ENCODE measurements around the gene SGO2.

SGO2 gene, protein sequence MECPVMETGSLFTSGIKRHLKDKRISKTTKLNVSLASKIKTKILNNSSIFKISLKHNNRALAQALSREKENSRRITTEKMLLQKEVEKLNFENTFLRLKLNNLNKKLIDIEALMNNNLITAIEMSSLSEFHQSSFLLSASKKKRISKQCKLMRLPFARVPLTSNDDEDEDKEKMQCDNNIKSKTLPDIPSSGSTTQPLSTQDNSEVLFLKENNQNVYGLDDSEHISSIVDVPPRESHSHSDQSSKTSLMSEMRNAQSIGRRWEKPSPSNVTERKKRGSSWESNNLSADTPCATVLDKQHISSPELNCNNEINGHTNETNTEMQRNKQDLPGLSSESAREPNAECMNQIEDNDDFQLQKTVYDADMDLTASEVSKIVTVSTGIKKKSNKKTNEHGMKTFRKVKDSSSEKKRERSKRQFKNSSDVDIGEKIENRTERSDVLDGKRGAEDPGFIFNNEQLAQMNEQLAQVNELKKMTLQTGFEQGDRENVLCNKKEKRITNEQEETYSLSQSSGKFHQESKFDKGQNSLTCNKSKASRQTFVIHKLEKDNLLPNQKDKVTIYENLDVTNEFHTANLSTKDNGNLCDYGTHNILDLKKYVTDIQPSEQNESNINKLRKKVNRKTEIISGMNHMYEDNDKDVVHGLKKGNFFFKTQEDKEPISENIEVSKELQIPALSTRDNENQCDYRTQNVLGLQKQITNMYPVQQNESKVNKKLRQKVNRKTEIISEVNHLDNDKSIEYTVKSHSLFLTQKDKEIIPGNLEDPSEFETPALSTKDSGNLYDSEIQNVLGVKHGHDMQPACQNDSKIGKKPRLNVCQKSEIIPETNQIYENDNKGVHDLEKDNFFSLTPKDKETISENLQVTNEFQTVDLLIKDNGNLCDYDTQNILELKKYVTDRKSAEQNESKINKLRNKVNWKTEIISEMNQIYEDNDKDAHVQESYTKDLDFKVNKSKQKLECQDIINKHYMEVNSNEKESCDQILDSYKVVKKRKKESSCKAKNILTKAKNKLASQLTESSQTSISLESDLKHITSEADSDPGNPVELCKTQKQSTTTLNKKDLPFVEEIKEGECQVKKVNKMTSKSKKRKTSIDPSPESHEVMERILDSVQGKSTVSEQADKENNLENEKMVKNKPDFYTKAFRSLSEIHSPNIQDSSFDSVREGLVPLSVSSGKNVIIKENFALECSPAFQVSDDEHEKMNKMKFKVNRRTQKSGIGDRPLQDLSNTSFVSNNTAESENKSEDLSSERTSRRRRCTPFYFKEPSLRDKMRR

DNA sequence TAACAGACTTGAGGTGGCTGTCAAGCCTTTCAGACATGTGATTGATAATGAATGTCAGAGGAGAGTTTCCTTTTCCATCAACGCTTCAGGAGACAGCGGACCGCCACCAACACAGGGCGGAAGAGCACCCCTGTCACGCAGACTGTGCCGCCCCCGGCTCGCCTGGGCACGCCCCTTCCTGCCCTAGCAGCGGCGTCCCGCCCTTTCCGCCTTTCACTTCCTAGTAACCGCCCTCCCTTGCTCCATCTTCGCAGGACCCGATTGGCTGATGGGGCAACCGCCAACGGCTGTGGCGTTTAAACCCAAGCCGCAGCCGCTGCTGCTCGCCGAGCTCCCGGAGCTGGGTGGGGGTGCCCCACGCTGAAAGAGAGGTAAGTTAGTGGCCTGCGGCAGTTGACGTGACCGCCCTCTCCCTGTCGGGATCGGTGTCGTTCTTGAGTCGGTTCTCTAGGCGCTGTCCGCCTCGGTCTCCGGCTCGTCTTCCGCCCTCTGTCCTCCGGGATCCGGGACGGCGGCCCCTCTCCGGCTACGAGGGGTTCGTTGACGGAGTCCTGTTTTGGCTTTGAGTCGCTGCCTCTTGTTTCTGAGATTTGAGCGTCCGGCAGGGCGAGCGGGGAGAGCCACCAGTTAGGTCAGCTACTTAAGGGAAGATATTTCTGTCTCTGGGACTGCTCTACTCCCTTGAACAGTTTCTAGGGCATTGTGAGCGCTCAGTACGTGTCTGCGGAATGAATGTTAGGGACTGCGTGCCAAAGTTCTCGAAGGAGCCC lies at the start of gene SGO2:
SGO2 (plus strand) TSS at position 326 of the 770 bp plus-strand sequence. CDS start 6,769 bp downstream, outside the sequence.
- peak; percentile 97 for DNase-seq
- in situ Hi-C loops (cut with HindIII; ENCODE audit: low pct_ligation_motif_present, low pct_unique_long_range_greater_than_20kb, low sequenced_read_pairs): no loop called here

DNA sequence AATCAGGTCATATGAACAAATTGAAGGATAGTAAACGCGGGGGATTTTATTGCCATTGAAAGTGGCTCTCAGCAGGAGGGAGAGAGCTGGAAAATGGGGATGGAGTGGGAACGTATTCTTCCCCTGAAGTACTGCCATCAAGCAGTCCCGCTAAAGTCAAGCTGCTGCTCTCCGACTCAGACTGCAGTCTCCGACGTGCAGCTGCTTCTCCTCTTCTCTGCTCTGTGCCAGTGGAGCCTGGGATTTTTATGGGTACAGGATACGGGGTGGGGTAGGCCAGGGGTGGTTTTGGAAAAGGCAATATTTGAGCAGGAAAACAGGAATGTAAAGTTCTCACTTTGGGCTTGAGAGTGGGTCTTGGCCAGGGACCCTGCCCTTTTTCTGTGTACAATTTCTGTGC lies 49.2 kb upstream of the SGO2 start:
- in situ Hi-C loops (cut with HindIII; ENCODE audit: low pct_ligation_motif_present, low pct_unique_long_range_greater_than_20kb, low sequenced_read_pairs): loop anchor here (25.0 kb wide), 1 partner anchor 490 kb away; no protein-coding TSS in a partner anchor
- DNase-seq: no peak

DNA sequence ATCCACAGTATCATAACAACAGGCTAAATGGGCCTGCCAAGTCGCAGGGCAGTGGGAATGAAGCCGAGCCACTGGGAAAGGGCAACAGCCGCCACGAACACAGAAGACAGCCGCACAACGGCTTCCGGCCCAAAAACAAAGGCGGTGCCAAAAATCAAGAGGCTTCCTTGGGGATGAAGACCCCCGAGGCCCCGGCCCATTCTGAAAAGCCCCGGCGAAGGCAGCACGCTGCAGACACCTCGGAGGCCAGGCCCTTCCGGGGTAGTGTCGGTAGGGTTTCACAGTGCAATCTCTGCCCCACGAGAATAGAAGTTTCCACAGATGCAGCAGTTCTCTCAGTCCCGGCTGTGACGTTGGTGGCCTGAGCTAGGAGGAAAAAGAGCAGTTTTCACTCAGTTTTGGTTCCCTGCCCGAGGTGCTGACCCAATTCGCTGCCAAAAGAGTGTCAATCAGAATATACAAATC lies 48.3 kb upstream of the SGO2 start:
- DNase-seq: no peak
- in situ Hi-C loops (cut with HindIII; ENCODE audit: low pct_ligation_motif_present, low pct_unique_long_range_greater_than_20kb, low sequenced_read_pairs): loop anchor here (25.0 kb wide), 1 partner anchor 490 kb away; no protein-coding TSS in a partner anchor

DNA sequence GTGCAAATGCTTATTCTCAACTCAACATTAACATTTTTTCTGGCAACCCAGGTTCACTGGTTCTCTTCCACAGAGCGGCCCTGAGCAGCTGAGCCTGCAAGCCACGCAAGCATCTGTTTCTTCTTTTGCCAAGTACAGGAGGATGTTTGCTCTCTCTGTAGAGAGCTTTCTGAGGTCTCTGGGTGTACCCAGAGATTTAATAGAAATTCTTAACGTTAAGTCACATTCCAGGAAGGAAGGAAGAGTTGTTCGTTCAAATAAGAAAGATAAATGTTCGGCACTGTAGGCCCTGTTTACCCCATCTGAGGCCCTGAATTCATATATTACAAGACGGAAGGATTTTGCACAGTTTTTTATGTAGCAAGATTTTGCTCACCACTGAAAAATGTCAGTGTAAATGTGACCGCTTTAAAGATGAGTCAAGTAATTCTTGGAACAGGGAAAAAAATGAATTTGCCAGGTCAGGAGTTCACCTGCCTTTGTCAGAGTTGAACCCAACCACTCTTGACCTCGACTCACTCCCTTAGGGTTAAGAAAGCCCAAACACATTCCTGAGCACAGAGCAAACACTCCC lies 46.2 kb upstream of the SGO2 start:
- DNase-seq: peak; percentile 8
- in situ Hi-C loops (cut with HindIII; ENCODE audit: low pct_ligation_motif_present, low pct_unique_long_range_greater_than_20kb, low sequenced_read_pairs): loop anchor here (25.0 kb wide), 1 partner anchor 492 kb away; no protein-coding TSS in a partner anchor

DNA sequence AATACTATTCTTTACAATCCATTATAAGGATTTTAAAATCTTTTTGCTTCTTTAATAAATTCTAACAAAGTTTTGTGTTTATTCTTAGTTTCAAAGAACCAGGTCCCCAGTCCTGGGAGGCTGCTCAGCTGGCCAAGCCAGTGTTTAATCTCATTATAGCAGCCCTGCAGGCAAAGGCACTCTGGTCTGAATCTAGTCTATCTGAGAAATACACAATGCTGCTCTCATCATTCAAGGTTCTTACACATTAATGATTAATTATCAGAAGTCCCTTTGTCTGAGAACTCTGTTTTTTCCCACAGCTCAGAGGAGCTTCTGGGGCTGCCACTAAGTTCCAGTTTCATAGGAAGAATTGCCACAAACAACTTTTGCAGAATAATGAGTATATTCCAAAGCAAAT lies 43.8 kb upstream of the SGO2 start:
- in situ Hi-C loops (cut with HindIII; ENCODE audit: low pct_ligation_motif_present, low pct_unique_long_range_greater_than_20kb, low sequenced_read_pairs): loop anchor here (25.0 kb wide), 1 partner anchor 495 kb away; no protein-coding TSS in a partner anchor
- DNase-seq: no peak

DNA sequence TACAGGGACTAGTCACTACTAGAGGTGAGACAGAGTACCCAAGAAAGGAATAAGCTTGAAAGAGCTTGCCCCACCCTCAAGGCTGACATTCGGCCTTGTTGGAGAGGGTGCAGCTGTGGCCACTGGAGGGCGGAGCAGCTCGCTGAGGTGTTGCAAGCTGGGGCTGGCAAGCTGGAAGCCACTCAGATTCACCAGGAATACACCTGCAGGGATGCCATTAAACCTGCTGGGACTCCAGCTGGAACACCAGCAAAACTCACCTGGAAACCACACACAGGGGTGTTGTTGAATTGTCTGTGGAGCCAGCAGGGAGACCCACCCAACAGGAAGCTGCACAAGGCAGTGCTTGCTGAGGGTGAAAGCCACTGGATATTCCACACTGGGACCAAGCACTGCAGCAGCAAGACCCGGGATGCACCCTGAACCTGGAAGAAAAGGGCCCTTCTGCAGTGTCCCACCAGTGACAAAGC lies 42.2 kb upstream of the SGO2 start:
- in situ Hi-C loops (cut with HindIII; ENCODE audit: low pct_ligation_motif_present, low pct_unique_long_range_greater_than_20kb, low sequenced_read_pairs): loop anchor here (25.0 kb wide), 1 partner anchor 496 kb away; no protein-coding TSS in a partner anchor
- peak; percentile 55 for DNase-seq

DNA sequence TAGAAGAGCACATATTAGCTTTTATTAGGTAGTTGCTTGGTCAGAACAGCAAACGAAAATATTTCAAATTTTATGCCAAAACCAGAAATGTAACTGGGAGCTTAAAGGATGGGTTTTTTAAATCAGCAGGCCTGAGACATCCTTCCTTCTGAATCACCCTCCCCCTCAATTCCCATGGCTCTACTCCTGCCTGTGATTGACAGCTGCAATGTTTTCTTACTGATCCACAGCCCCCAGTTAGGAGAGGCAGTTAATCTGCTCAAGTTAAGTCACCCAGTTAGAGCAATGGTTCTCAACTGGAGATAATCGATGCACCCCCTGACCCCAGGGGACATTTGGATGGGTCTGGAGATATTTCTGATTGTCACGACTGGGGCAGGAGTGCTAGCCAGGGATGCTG lies 41.1 kb upstream of the SGO2 start:
- in situ Hi-C loops (cut with HindIII; ENCODE audit: low pct_ligation_motif_present, low pct_unique_long_range_greater_than_20kb, low sequenced_read_pairs): loop anchor here (25.0 kb wide), 1 partner anchor 498 kb away; no protein-coding TSS in a partner anchor

DNA sequence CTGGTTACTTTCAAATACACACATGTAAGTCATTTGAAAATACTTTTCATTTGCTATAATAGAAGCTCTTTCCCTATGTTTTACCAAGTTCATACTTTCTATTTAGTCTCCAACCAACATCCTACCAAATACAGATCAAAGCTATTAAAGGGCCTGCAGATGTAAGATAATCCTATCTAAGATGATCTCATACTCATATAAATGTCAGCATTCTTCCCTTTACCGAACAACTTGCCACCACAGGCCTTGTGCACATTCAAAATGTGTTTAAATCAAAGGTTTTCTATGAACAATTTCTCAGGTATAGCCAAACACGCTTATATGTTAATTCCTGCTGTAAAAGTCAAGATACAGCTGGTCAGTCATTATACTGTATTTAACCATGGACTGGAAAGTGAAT lies 39.5 kb upstream of the SGO2 start:
- DNase-seq: no peak
- in situ Hi-C loops (cut with HindIII; ENCODE audit: low pct_ligation_motif_present, low pct_unique_long_range_greater_than_20kb, low sequenced_read_pairs): loop anchor here (25.0 kb wide), 1 partner anchor 499 kb away; no protein-coding TSS in a partner anchor

More for the DNA sequence above, 41.1 kb upstream of the SGO2 start:
- DNase-seq: no peak

DNA sequence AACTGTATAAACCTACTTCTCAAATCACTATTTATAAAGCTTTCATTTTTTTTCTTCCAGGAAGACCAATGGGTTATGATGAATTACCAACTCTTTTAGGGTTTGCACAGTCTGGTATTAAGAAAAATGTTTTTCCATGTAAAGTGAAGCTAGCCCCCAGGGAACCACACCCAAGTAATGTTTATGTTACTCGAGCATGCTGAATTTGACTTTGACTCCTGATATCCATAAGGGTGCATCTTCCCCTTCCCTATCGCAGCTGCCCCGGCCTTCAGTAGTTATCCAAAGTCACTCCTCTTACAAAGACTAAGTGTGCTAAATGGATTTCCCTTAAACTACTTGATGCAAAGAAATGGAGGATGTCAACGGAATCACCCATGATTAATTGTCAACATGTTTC lies 37.8 kb upstream of the SGO2 start:
- in situ Hi-C loops (cut with HindIII; ENCODE audit: low pct_ligation_motif_present, low pct_unique_long_range_greater_than_20kb, low sequenced_read_pairs): loop anchor here (25.0 kb wide), 1 partner anchor 501 kb away; no protein-coding TSS in a partner anchor

DNA sequence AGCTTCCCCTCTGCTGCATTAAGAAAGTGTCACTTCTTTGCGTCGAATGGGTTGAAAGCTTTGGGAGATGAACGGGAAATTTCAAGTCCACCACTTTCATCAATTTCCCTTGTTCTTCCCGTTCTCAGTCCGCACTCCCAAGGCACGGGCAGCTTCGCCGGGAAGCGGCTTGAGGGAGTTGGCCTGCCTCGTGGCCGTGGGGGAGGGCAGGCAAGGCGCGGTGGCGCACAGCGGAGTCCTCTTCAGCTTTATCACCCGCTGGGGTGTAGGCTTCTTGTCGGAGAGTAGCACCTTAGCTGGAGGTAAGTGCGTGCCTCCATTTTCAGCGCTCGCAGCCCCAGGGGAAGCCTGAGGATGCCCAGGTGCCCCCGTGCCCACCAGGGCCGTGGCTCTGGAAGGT lies 36.0 kb upstream of the SGO2 start:
- no peak for DNase-seq
- in situ Hi-C loops (cut with HindIII; ENCODE audit: low pct_ligation_motif_present, low pct_unique_long_range_greater_than_20kb, low sequenced_read_pairs): loop anchor here (25.0 kb wide), 1 partner anchor 503 kb away; no protein-coding TSS in a partner anchor

More for the DNA sequence above, 37.8 kb upstream of the SGO2 start:
- DNase-seq: no peak

DNA sequence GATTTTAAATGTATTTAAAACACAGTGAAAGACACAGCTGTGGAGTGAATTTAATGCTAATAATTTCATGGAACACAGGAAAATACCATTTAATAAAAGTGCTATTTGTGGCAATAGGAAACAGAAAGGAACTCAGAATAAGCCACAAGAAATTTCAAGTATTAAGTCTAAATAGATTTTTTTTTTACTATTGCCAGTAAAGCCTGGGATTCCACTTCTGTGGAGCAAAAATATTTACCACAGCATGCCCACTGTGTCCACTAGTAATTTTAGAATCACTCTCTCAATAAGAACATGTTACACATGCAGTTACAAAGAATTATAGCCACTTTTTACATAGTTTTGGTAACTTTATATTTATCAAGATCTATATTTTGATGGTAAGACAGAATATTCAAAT lies 33.4 kb upstream of the SGO2 start:
- in situ Hi-C loops (cut with HindIII; ENCODE audit: low pct_ligation_motif_present, low pct_unique_long_range_greater_than_20kb, low sequenced_read_pairs): loop anchor here (25.0 kb wide), 1 partner anchor 505 kb away; no protein-coding TSS in a partner anchor
- no peak for DNase-seq

DNA sequence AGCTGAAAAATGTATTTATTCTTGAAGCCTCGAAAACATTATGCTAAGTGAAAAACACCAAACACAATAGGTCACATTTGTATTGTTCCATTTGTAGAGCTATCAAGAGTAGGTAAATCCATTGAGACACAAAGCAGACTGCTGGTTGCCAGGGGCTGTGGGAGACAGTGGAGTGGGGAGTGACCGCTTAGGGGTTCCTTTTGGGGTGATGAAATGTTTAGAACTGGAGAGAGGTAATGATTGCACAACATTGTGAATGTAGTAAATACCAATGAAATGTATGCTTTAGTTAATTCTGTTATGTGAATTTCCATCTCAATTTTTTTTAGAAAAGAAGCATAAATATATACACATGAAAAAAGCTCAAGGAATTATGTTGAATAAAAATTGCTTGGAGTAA lies 32.0 kb upstream of the SGO2 start:
- DNase-seq: no peak
- in situ Hi-C loops (cut with HindIII; ENCODE audit: low pct_ligation_motif_present, low pct_unique_long_range_greater_than_20kb, low sequenced_read_pairs): loop anchor here (25.0 kb wide), 1 partner anchor 507 kb away; no protein-coding TSS in a partner anchor

DNA sequence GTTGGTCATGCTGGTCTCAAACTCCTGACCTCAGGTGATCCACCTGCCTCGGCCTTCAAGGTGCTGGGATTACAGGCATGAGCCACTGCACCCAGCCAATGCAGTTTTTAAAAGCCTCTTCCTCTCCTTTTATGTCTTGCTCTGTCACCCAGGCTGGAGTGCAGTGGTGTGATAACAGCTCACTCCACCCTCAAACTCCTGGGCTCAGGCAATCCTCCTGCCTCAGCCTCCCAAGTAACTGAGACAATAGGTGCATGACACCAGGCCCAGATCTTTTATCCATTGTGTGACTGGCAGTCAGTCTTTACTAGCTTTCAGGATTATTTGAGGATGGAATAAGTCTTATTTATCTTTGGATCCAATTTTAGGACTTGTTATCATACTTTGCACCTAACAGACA lies 29.3 kb upstream of the SGO2 start:
- no peak for DNase-seq
- in situ Hi-C loops (cut with HindIII; ENCODE audit: low pct_ligation_motif_present, low pct_unique_long_range_greater_than_20kb, low sequenced_read_pairs): loop anchor here (25.0 kb wide), 1 partner anchor 509 kb away; no protein-coding TSS in a partner anchor

DNA sequence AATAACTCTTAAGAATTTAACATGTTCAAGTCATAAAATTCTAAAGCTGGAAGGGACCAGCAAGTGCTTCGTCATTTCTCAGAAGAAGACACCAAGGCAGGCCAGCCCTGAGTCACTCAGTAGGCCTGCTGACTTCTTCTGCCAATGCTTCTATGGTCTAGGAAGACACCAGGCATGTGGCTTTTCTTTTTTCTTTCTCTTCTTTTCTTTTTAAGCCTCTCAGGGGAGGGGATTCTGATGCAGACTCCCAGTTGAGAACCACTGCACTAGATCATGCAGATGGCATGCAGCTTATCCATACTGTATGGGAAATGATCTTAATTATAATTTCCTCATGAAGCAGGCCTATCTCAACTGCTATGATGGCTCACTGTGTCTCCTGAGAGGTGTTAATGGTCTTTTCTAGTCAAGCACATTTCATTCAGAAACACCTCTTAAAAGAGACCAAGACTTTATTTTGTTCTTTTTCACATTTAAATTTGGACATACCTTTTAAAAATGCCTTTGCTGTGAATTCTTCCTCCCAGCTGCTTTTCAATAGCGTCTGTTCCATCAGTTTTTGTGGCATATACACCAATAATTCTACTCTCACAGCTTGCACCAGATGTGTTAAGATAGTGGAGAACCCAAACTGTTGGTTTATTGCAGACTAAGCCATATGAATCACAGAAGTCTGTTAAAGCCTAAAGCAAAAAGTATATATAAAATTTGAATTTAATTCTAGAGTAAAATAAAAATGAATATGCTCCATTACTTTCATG lies 27.4 kb upstream of the SGO2 start:
- in situ Hi-C loops (cut with HindIII; ENCODE audit: low pct_ligation_motif_present, low pct_unique_long_range_greater_than_20kb, low sequenced_read_pairs): loop anchor here (25.0 kb wide), 1 partner anchor 511 kb away; no protein-coding TSS in a partner anchor
- DNase-seq: no peak

DNA sequence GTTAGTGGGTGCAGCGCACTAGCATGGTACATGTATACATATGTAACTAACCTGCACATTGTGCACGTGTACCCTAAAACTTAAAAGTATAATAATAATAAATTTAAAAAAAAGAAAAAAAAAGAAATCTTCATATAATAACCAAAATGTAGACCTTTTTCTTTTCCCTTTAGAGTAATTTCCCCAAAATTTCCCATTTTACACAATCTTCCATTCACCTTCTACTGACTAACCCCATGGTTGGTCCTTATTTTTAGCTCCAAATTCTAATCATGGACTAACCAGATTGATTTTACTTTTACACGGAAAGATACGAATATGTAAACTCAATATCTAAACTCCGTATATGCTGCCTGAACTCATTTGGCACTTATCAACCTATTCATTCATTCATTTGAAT lies 23.8 kb upstream of the SGO2 start:
- in situ Hi-C loops (cut with HindIII; ENCODE audit: low pct_ligation_motif_present, low pct_unique_long_range_greater_than_20kb, low sequenced_read_pairs): no loop called here
- no peak for DNase-seq

DNA sequence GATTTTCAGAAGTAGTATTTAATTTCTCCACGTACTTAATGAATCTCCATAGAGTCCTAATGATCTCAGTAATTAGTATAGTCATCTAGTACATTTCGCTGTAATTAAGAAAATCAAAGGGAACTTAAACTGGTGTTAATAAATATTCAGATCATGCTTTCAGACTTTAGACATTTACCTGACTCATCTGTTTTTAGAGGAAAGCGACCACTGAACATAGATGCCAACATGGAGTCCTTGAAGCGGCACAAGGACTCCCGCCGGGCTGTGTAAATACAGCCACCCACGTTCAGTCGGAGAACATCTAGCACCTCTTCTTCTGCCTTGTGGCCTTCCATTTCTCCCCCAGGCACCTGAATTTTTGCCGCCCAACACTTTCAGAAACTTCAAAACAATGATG lies 19.3 kb upstream of the SGO2 start:
- in situ Hi-C loops (cut with HindIII; ENCODE audit: low pct_ligation_motif_present, low pct_unique_long_range_greater_than_20kb, low sequenced_read_pairs): no loop called here
- DNase-seq: no peak

Measured in ACHN (cell line).